ENCODE data around the gene RHBDF2.

RHBDF2 gene

DNA sequence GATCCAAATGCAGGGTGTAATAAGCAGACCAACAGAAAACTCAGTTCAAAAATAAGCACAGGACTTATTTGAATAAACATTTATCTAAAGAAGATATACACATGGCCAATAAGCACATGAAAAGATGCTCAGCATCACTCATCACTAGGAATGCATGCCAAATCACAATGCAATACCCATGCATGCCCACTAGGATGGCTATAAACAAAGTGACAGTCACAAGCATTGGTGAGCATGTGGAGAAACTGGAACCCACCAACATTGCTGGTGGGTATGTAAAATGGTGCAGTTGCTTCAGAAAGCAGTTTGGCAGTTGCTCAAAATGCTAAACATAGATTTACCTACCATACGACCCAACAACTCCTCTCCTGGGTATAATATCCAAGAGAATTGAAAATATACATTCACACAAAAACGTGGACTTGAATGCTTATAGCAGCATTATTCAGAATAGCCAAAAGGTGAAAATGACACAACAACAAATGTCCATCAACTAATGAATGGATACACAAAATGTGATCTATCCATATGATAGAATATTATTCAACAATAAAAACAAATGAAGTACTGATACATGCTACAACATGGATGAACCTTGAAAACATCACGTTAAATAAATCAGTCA, 68.4 kb downstream of the RHBDF2 start:
- DNase-seq = peak in 1 of 2 donors; percentile 16

DNA sequence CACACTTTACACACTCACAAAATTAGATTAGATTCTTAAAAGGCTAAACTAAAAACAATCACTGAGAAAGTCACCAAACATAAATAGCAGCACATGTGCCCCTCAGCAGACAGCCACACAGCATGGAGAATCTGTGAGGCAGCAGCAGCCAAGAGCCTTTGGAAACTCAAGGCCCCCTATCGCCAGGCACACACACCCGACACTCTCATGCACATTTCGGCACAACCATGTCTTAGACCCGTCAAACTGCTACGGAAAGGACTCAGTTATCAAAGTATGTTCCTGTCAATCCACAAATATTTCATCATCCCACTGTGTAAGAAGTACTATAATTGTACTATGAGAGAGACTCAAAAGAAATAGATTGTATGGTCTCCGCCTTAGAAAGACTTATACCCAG, 69.2 kb downstream of the RHBDF2 start:
- no peak for DNase-seq

DNA sequence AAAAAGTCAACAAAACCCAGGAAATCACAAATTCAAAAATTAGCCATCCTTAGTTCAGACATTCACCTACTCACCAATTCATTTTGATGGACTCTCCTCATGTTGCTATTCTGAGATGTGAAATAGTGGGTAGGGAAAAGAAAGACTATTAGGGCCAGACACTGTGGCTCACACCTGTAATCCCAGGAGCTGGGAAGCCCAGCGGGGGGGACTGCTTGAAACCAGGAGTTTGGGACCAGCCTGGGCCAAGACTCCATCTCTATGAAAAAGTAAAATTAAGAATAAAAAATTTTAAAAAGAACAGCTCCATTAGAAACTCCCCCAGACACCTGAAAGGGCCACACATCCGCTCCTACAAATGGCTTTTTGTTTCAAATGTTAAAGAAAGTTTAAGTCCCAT, 69.7 kb downstream of the RHBDF2 start:
- no peak for DNase-seq

DNA sequence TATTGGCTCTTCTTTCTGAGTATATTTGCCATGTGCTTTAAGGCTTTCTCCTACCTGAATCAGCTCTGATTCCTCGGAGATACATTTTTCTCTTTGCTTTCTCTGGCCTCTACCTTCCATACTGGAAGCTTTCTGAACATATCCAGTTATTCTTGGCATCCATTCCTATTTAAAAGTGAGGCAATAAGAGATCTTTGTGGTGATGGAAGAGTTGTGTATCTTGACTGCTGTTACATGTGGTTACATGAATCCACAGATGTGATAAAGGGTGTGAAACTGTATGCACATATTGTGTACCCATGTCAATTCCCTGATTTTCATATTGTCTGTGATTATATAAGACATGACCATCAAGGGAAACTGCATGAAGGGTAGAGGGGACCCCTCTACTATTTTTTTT, 72.7 kb downstream of the RHBDF2 start:
- DNase-seq = no peak

DNA sequence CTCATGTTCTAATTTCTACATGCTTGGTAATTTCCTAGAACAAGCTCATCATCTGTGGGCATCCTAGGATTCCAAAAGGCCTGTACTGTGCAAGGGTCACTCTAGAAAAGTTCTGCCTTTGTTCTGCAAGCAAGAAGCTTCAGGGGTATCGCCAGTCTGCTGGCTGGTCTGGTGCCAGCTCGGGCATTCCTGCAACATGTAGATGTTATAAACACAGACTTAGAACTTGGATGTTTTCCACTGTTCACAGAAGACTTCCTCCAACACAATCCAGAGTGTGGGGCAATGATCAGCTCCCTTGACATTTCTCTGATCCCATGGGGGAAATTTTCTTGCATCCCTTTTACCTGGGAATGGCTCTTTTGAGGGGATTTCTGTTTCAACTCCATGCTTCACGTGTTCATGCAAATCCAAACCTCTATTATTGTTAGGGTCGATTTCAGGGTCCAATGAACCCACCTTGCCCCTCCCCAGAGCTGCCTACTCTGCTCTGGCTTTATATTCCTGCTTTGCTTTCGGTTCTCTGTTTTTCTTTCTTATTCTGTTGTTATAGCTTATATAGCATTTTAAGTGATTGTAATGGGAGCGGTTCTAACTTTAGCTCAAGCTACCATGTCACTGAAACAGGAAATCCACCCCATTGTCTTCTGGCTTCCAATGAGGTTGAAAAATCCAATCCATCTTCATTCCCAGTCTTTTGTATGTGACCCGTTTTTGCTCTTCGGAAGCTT, 73.6 kb downstream of the RHBDF2 start:
- peak; percentile 5 to 20 for DNase-seq

DNA sequence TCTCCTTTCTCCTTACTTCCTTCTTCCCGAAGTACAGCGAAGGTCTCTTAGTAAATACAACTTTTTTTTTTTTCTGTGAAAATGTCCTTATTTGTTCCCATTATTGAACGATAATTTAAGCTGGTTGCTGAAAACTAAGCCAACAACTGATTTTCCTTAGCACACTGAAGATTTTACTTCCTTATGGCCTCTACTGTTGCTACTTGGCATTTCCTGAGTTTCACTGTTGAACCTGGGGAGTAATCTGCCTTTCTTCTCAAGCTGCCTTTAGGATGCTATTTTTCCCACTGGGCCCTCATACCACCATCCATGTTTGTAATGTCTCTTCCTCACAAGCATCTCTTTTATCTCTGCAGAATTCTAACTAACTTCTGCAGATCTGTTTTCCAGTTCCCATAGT, 74.4 kb downstream of the RHBDF2 start:
- no peak for DNase-seq

DNA sequence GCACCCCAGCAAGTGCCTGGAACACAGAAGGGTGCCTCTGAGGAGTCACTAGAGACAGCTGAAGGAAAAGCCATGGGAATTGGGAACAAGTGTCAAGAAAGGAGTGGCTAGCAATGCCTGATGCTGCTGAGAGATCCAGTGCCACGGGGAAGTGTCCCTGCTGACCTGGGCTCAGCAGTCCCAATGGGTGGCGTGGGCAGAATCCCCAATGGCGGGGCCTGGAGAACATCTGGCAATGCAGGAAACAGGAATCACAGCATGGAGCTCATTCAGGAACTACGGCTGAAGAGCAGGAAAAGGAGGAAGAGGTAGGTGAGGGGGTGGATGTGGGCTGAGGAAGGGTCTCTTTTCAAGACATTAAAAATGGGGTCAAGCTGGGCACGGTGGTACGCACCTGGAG, 78.4 kb downstream of the RHBDF2 start:
- DNase-seq = no peak

DNA sequence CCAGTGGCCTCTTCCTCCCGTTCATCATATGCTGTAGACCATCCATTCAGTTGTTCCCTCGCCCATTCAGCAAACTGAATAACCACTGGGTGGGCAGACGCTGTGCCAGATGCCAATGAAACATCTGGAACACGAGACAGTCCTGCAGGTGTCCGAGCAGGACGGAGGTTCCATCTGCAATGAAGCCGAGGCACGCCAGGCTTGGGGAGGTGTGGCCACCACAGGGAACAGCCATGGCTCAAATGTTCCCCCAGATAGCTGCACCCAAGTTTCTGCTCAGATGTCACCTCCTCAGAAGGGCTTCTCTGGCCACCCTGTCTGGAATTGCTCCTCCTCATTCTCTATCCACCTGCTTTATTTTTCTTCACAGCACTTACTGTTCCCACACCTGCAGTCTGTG, 78.8 kb downstream of the RHBDF2 start:
- no peak for DNase-seq

DNA sequence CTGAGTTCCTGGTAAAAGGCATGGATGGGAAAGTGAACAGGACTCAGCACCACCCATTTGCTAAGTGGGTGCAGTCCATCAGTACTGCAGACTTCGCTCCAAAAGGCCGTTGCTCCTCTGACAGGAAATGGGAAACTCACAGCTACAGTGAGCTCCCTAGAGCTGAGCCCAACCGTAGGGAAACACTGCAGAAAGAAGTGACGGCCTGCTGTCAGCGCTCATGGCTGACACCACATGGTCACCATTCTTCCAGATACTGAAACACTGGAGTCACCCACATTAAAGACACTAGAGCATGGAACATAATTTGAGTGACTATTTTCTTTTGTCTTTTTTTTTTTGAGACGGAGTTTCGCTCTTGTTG, 80.2 kb downstream of the RHBDF2 start:
- no peak for DNase-seq

Measured in inflammatory macrophage treated with lipopolysaccharide for 1 hour (primary cell).